DOHH2 (cell line): ENCODE data around the gene MRPS23.

Experiments
- EZH2phosphoT487 ChIP-seq: fragments of 200-600 bp; sonication (generic); IDR thresholded peaks from 2 replicates; pipeline ENCODE4 v1.6.1; 2017; ENCODE audit warnings: borderline replicate concordance, mild to moderate bottlenecking, antibody characterized with exemption, low read length, moderate library complexity, mixed read lengths
- TF ChIP-seq, protein P1 (sequence below): fragments of 200-600 bp; sonication (generic); IDR thresholded peaks from one replicate; pipeline ENCODE4 v1.5.1; 2014; ENCODE audit warnings: antibody characterized with exemption, mild to moderate bottlenecking, low read depth, low read length; ENCODE audit not compliant: poor library complexity, severe bottlenecking

GRCh38 chr17:57881143-57881542, 31.3 kb upstream of the MRPS23 start:
- TF ChIP-seq, protein P1, sequence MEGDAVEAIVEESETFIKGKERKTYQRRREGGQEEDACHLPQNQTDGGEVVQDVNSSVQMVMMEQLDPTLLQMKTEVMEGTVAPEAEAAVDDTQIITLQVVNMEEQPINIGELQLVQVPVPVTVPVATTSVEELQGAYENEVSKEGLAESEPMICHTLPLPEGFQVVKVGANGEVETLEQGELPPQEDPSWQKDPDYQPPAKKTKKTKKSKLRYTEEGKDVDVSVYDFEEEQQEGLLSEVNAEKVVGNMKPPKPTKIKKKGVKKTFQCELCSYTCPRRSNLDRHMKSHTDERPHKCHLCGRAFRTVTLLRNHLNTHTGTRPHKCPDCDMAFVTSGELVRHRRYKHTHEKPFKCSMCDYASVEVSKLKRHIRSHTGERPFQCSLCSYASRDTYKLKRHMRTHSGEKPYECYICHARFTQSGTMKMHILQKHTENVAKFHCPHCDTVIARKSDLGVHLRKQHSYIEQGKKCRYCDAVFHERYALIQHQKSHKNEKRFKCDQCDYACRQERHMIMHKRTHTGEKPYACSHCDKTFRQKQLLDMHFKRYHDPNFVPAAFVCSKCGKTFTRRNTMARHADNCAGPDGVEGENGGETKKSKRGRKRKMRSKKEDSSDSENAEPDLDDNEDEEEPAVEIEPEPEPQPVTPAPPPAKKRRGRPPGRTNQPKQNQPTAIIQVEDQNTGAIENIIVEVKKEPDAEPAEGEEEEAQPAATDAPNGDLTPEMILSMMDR, result no peak
- no peak for TF ChIP-seq EZH2phosphoT487
